ENCODE data around the gene ERICH4.

DNA sequence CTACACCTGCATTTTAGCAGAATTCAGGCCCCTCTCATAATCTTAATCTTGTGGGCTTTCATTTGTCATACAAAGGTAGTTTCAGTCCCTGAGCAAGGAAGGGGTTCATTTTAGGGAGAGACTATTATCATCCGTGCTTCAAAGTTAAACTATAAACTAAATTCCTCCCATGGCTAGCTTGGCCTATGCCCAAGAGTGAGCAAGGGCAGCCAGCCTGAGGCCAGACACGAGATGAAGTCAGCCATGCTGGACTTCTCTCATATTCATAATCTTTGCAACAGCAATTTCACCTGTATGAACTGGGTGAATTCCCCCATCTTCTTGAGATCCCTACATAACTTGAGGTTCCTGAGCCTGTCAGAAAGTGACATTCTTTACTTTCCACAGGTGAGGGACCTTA is 13.0 kb downstream of the ERICH4 start:
- TF ChIP-seq POLR2A (IDR thresholded peaks at IDR 0.05) = no peak
- TF ChIP-seq, protein P1, sequence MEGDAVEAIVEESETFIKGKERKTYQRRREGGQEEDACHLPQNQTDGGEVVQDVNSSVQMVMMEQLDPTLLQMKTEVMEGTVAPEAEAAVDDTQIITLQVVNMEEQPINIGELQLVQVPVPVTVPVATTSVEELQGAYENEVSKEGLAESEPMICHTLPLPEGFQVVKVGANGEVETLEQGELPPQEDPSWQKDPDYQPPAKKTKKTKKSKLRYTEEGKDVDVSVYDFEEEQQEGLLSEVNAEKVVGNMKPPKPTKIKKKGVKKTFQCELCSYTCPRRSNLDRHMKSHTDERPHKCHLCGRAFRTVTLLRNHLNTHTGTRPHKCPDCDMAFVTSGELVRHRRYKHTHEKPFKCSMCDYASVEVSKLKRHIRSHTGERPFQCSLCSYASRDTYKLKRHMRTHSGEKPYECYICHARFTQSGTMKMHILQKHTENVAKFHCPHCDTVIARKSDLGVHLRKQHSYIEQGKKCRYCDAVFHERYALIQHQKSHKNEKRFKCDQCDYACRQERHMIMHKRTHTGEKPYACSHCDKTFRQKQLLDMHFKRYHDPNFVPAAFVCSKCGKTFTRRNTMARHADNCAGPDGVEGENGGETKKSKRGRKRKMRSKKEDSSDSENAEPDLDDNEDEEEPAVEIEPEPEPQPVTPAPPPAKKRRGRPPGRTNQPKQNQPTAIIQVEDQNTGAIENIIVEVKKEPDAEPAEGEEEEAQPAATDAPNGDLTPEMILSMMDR (IDR thresholded peaks at IDR 0.05) = no peak
